BE2C (cell line): Measurements from ENCODE around the gene SLC25A29.

ENCODE experiments used
- DNase-seq: peaks from one replicate; pipeline ENCODE4 v3.0.0-alpha.2; 2020
- H3K27me3 ChIP-seq: fragments of 250-450 bp; sonication (Bioruptor Pico); 2 replicates; pipeline ENCODE4 v1.5.1; 2020; ENCODE audit warnings: mild to moderate bottlenecking
- H3K36me3 ChIP-seq: fragments of 250-450 bp; sonication (Bioruptor Pico); 2 replicates; pipeline ENCODE4 v1.5.1; 2020; ENCODE audit warnings: mild to moderate bottlenecking
- H3K4me1 ChIP-seq: fragments of 250-450 bp; sonication (Bioruptor Pico); 2 replicates; pipeline ENCODE4 v1.5.1; 2020
- H3K4me3 ChIP-seq: 2 replicates; pipeline ENCODE4 v1.5.1; 2011; ENCODE audit warnings: low read depth, low read length
- H3K9me3 ChIP-seq: fragments of 250-450 bp; sonication (Bioruptor Pico); 2 replicates; pipeline ENCODE4 v1.5.1; 2020
- TF ChIP-seq, protein P1 (sequence below): IDR thresholded peaks from 2 replicates; pipeline ENCODE4 v1.5.1; 2012; ENCODE audit warnings: mild to moderate bottlenecking, low read depth, low read length

The SLC25A29 gene

DNA sequence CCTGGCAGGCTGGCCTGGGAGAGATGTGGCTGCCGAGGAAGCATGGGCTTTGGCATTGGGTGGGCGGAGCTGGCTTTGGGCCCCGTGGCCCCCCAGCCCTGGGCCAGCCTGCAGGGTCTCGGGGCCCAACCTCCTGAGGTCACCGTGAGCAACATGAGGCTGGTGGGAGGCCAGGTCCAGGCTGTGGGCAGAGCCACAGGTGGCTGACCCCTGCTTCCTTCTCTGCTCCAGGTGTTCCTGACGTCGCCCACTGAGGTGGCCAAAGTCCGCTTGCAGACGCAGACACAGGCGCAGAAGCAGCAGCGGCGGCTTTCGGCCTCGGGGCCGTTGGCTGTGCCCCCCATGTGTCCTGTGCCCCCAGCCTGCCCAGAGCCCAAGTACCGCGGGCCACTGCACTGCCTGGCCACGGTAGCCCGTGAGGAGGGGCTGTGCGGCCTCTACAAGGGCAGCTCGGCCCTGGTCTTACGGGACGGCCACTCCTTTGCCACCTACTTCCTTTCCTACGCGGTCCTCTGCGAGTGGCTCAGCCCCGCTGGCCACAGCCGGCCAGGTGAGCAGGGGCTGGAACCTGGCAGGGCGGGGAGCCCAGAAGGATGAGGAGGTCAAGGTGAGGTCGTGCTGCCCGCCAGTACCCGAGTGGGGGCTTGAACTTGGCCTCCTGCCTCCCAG lies 22.4 kb upstream of the SLC25A29 start:
- TF ChIP-seq, protein P1, sequence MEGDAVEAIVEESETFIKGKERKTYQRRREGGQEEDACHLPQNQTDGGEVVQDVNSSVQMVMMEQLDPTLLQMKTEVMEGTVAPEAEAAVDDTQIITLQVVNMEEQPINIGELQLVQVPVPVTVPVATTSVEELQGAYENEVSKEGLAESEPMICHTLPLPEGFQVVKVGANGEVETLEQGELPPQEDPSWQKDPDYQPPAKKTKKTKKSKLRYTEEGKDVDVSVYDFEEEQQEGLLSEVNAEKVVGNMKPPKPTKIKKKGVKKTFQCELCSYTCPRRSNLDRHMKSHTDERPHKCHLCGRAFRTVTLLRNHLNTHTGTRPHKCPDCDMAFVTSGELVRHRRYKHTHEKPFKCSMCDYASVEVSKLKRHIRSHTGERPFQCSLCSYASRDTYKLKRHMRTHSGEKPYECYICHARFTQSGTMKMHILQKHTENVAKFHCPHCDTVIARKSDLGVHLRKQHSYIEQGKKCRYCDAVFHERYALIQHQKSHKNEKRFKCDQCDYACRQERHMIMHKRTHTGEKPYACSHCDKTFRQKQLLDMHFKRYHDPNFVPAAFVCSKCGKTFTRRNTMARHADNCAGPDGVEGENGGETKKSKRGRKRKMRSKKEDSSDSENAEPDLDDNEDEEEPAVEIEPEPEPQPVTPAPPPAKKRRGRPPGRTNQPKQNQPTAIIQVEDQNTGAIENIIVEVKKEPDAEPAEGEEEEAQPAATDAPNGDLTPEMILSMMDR = no peak
- Histone ChIP-seq H3K9me3 (no peaks in the 10 kb centered on the region), H3K36me3 (no peaks in the 10 kb centered on the region), H3K4me1 (no peaks in the 10 kb centered on the region), H3K4me3 (no peak overlapping the region), H3K27me3 (no peaks in the 10 kb centered on the region)
- no peak for DNase-seq

DNA sequence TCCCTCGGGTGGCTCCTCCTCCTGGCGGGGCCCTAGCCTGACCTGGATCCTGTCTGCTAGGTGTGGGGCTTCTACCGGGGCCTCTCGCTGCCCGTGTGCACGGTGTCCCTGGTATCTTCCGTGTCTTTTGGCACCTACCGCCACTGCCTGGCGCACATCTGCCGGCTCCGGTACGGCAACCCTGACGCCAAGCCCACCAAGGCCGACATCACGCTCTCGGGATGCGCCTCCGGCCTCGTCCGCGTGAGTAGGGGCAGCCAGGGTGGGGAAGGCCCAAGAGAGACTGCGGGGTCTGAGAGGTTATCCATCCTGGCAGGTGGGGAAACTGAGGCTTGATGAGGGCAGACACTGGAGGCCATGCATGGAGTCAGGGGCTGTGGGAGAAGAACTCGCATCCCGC lies 20.9 kb upstream of the SLC25A29 start:
- no peaks in the 10 kb centered on the region for H3K27me3 ChIP-seq
- TF ChIP-seq, protein P1 = no peak
- H3K9me3 ChIP-seq = no peaks in the 10 kb centered on the region
- H3K4me1 ChIP-seq = no peaks in the 10 kb centered on the region
- DNase-seq = no peak
- H3K4me3 ChIP-seq = no peak overlapping the region
- no peaks in the 10 kb centered on the region for H3K36me3 ChIP-seq

DNA sequence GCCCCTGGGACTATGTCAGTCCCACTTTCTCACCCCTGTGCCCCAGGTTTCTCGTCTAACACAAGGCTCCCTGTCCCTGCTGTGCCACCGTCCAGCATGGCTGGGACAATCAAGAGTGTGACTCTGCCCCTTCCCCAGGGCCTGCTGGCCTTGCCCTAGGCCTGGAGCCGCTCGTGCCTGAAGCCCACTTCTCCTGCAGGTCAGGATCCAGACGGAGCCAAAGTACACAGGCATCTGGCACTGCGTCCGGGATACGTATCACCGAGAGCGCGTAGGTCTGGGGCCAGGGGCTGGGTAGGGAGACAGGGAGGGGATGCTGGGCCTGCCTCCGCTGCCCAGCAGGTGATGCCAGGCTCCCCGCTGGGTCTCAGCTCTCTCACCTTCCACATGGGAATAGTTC lies 19.7 kb upstream of the SLC25A29 start:
- Histone ChIP-seq H3K27me3 (no peaks in the 10 kb centered on the region), H3K36me3 (no peaks in the 10 kb centered on the region), H3K9me3 (no peaks in the 10 kb centered on the region), H3K4me1 (no peaks in the 10 kb centered on the region), H3K4me3 (no peak overlapping the region)
- DNase-seq = no peak
- TF ChIP-seq, protein P1 = no peak

DNA sequence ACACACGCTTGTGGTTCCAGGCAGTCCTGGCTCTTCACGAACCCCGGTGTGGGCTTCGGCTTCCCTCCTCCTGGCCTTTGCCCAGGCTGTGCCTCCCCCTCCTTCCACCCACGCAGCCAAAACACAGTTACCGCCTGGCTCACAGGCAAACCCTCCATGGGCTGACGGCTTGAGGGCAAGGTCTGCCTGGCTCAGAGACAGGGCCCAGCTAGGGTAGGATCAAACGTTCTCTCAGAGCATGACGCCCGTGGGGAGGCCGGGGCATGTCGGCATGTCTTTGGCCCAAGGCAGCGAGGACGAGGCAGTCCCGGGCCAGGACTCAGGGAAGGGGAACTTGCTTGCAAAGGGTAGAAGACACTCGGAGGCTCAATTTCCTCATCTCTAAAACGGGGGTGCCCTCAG lies 19.0 kb upstream of the SLC25A29 start:
- no peaks in the 10 kb centered on the region for H3K4me1 ChIP-seq
- H3K4me3 ChIP-seq = no peak overlapping the region
- no peak for DNase-seq
- TF ChIP-seq, protein P1 = no peak
- no peaks in the 10 kb centered on the region for H3K9me3 ChIP-seq
- H3K27me3 ChIP-seq = no peaks in the 10 kb centered on the region
- no peaks in the 10 kb centered on the region for H3K36me3 ChIP-seq

- TF ChIP-seq, protein P1 = no peak
- H3K4me1 ChIP-seq = no peaks in the 10 kb centered on the region
- DNase-seq = no peak
Measured at GRCh38 chr14:100323942-100324307, 17.7 kb upstream of the SLC25A29 start.

GRCh38 chr14:100323121-100323941 lies 17.1 kb upstream of the SLC25A29 start, which contains the start of gene SLC25A47:
Gene SLC25A47 (plus strand): TSS chr14:100323339. CDS start chr14:100323415, 76 bp downstream.
- H3K4me1 ChIP-seq = no peaks in the 10 kb centered on the region
- TF ChIP-seq, protein P1 = no peak
- no peaks in the 10 kb centered on the region for H3K27me3 ChIP-seq
- no peaks in the 10 kb centered on the region for H3K9me3 ChIP-seq
- H3K4me3 ChIP-seq = no peak within 1 kb of the TSS
- DNase-seq = no peak
- no peaks in the 10 kb centered on the region for H3K36me3 ChIP-seq

More at GRCh38 chr14:100323942-100324307, 17.7 kb upstream of the SLC25A29 start:
- H3K4me3 ChIP-seq = no peak overlapping the region
- H3K36me3 ChIP-seq = no peaks in the 10 kb centered on the region
- no peaks in the 10 kb centered on the region for H3K9me3 ChIP-seq
- H3K27me3 ChIP-seq = no peaks in the 10 kb centered on the region
